Kidney epithelial cell (primary cell): ENCODE results near the gene PLD1. TPM values are rescaled to one million over a fixed set of nuclear protein-coding genes. Genes with fewer than 3 reads are reported as not detected.

Experiments
- DNase-seq: peaks from one replicate; pipeline ENCODE4 v3.0.0-alpha.2; 2010; ENCODE audit warnings: low read depth
- H3K27me3 ChIP-seq: 2 replicates; pipeline ENCODE4 v1.6.0; 2011; ENCODE audit warnings: low read length; ENCODE audit not compliant: control insufficient read depth, insufficient read depth
- H3K36me3 ChIP-seq: 2 replicates; pipeline ENCODE4 v1.5.1; 2011; ENCODE audit warnings: low read length; ENCODE audit not compliant: control insufficient read depth, insufficient read depth
- H3K4me3 ChIP-seq: 2 replicates; pipeline ENCODE4 v1.5.1; 2011; ENCODE audit warnings: low read depth, mild to moderate bottlenecking, control low read depth, low read length
- total RNA-seq: library from RNA; depleted of rRNA; stranded (reverse); fragments of >200 nt; gene quantifications from 2 replicates; pipeline ENCODE4 v1.2.3, GENCODE V29; 2015
- TF ChIP-seq, protein P1 (sequence below): IDR thresholded peaks from 2 replicates; pipeline ENCODE4 v1.5.1; 2011; ENCODE audit warnings: mild to moderate bottlenecking, moderate library complexity, low read length, control low read depth, inconsistent platforms; ENCODE audit not compliant: insufficient read depth, poor library complexity, severe bottlenecking

The PLD1 gene
- total RNA-seq, 1 donor from 2014 or later = 5.8 TPM

DNA sequence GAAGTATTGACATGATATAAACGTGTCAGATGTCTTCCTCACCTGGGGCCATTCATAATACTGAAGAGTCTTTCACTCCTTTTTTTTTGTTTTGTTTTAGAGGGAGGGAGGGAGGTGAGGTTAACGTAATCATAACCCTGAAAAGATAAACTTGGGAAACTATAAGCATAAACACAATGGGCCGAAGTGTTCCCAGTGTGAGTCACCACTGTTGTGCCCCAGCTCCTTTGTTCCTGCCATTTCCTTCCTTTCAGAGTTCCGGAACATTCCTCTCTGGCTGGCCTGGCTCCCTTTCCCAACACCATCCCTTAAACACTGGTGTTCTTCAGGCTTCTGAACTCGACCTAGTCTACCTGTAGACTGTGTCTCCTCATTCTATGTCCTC is 18.6 kb downstream of the PLD1 start:
- no peak overlapping the region for H3K4me3 ChIP-seq
- TF ChIP-seq, protein P1, sequence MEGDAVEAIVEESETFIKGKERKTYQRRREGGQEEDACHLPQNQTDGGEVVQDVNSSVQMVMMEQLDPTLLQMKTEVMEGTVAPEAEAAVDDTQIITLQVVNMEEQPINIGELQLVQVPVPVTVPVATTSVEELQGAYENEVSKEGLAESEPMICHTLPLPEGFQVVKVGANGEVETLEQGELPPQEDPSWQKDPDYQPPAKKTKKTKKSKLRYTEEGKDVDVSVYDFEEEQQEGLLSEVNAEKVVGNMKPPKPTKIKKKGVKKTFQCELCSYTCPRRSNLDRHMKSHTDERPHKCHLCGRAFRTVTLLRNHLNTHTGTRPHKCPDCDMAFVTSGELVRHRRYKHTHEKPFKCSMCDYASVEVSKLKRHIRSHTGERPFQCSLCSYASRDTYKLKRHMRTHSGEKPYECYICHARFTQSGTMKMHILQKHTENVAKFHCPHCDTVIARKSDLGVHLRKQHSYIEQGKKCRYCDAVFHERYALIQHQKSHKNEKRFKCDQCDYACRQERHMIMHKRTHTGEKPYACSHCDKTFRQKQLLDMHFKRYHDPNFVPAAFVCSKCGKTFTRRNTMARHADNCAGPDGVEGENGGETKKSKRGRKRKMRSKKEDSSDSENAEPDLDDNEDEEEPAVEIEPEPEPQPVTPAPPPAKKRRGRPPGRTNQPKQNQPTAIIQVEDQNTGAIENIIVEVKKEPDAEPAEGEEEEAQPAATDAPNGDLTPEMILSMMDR = no peak
- DNase-seq = no peak

GRCh38 chr3:171790898-171791691 is 19.2 kb downstream of the PLD1 start:
- no peak for DNase-seq

More for the DNA sequence above, 18.6 kb downstream of the PLD1 start:
- H3K36me3 ChIP-seq = no peaks in the 10 kb centered on the region
- H3K27me3 ChIP-seq = no peaks in the 10 kb centered on the region

GRCh38 chr3:171790574-171790897 is 19.7 kb downstream of the PLD1 start:
- Histone ChIP-seq H3K4me3 (no peak overlapping the region), H3K36me3 (no peaks in the 10 kb centered on the region), H3K27me3 (no peaks in the 10 kb centered on the region)
- TF ChIP-seq, protein P1 = no peak
- no peak for DNase-seq

More at GRCh38 chr3:171790898-171791691, 19.2 kb downstream of the PLD1 start:
- TF ChIP-seq, protein P1 = no peak
- Histone ChIP-seq H3K36me3 (no peaks in the 10 kb centered on the region), H3K27me3 (no peaks in the 10 kb centered on the region), H3K4me3 (no peak overlapping the region)

DNA sequence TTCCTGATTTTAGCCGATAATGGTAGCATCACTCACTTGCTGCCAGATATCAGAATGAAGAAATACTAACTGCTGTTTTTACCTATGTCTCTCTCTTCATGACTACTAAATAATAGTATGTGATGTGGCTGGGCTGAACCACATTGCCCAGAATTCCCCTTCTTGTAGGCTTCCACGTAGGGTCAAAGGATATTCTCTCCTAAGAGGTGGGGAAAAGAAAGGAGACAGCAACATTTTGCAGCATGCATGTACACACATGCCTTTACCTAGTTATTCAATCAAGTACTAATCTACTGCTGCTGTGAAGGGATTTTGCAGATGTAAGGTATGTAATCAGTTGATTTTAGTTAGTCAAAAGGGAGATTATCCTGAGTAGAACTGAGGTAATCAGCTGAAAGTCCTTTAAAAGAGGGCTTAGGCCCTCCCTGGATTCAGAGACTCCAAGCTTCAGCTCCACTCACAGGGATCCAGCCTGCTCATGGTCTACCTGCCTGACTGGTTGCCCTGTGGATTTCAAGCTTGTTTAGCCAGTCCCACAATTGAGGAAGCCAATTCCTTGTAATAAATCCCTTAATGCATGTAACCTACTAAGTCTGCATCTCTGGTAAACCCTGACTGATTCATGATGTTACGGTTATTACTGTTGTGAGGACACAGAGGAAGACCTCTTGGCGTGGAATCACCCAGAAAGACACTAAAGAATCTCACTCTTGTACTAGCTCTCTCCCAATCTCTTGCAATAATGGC is 20.4 kb downstream of the PLD1 start:
- TF ChIP-seq, protein P1 = no peak
- Histone ChIP-seq H3K4me3 (no peak overlapping the region), H3K36me3 (no peaks in the 10 kb centered on the region), H3K27me3 (no peaks in the 10 kb centered on the region)
- no peak for DNase-seq

DNA sequence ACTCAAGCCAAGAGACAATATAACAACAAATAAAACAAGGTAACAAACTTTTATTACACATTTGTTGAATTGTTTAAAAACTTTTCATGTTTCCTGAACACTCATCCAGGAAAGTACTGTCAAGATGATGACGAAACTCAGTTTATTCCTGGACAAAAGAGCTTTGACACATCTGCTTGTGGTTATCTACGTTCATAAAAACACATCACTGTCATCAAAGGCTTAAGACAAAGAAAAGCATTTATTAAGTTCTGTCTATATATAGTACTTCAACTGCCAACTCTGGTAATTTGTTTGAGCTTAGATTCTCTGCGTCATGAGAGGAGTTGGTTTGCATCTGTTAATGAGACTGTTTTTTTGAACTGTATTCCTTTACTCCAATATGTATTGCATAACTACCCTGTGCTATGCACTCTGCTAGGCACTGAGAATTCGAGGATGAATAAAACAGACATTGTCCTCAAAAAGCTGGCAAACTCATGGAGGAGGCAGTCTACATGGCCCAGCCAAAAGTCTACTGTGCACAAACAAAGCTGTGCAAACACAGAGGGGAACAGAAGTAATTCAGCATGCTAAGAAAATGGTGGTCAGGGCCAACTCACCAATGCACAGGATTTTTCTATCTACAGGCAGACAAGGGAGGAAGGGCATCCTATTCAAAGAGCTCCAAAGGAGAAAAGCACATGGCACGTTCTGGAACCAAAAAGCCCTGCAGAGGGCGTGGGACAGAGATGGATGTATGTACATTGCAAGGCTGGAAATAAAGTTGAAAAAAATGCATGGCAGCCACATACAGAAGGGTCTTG is 21.5 kb downstream of the PLD1 start:
- no peaks in the 10 kb centered on the region for H3K36me3 ChIP-seq
- no peak for DNase-seq
- no peaks in the 10 kb centered on the region for H3K27me3 ChIP-seq
- H3K4me3 ChIP-seq = no peak overlapping the region
- TF ChIP-seq, protein P1 = no peak
